Body of pancreas (tissue), 4 donors: ENCODE data around the gene TENM3. TPM values are rescaled to one million over a fixed set of nuclear protein-coding genes. Genes with fewer than 3 reads are reported as not detected.
"Not testable (repeated sequence)": the region's sequence is repeated elsewhere in the genome, so short reads cannot be mapped to it uniquely, and the experiment has no call there.

Source experiments
- ATAC-seq: fragments of 150-250 bp; one replicate; pipeline ENCODE4 v1.9.1; 2016
- DNase-seq, 4 donors: peaks; one replicate each; pipeline ENCODE4 v3.0.0-alpha.2; 2019
- H3K27ac ChIP-seq, 4 donors: fragments of 200-600 bp; sonication (generic); 1 replicate in 3 of 4; 2 replicates in 1 of 4; pipeline versions ENCODE4 v1.5.1 to v1.6.1; 2016 to 2019; ENCODE audit warnings: mild to moderate bottlenecking in 1 of 4, mixed read lengths in 1 of 4, moderate library complexity in 1 of 4
- H3K27me3 ChIP-seq, 2 donors: fragments of 200-600 bp; sonication (generic); one replicate each; pipeline ENCODE4 v1.6.0; 2016; ENCODE audit warnings: mild to moderate bottlenecking in 1 of 2
- H3K36me3 ChIP-seq, 2 donors: fragments of 200-600 bp; sonication (generic); replicated peaks in 1 of 2; 2 replicates each; pipeline ENCODE4 v1.5.1; 2016; ENCODE audit warnings: low read depth in 2 of 2; ENCODE audit not compliant: insufficient read depth in 1 of 2
- H3K4me1 ChIP-seq: fragments of 200-600 bp; sonication (generic); one replicate; pipeline ENCODE4 v1.6.0; 2016
- H3K4me3 ChIP-seq, 2 donors: fragments of 200-600 bp; sonication (generic); 1 replicate in 1 of 2; 2 replicates in 1 of 2; pipeline ENCODE4 v1.5.1; 2016 to 2019
- H3K9me3 ChIP-seq, 3 donors: fragments of 200-600 bp; sonication (generic); 1 replicate in 2 of 3; 2 replicates in 1 of 3; pipeline ENCODE4 v1.5.1; 2016
- POLR2A ChIP-seq, 3 donors: fragments of 450-650 bp; IDR thresholded peaks; one replicate each; pipeline ENCODE4 v1.6.1; 2016; ENCODE audit warnings: antibody characterized with exemption in 3 of 3, mild to moderate bottlenecking in 2 of 3
- WGBS, 2 donors: methylation state at CpG; one replicate each; pipeline ENCODE4 v1.1.5; 2017; 5-methylcytosine and 5-hydroxymethylcytosine counted together
- intact Hi-C: fragments of 100-400 bp; cut with DNase I; formaldehyde crosslinking; loops from one replicate; pipeline ENCODE4 v1.15.1; 2023
- total RNA-seq, 2 donors: library from RNA; depleted of rRNA; stranded (reverse); fragments of >200 nt; gene quantifications; one replicate each; pipeline ENCODE4 v1.1.0, GENCODE V29; 2016
- TF ChIP-seq, protein P1 (sequence below), 7 experiments: fragments of 450-650 bp in 4 of 7; fragments of 200-600 bp in 3 of 7; sonication (generic) in 3 of 7; IDR thresholded peaks; one replicate each; pipeline ENCODE4 v1.5.1; 2016 to 2019; ENCODE audit warnings: antibody characterized with exemption in 7 of 7

Gene TENM3
- total RNA-seq: 1 to 10 TPM; 2.3 to 9.6 TPM

- H3K27ac ChIP-seq, H3K9me3 ChIP-seq, DNase-seq, H3K4me1 ChIP-seq, H3K36me3 ChIP-seq, H3K27me3 ChIP-seq, intact Hi-C loops, ATAC-seq, H3K4me3 ChIP-seq: not testable (repeated sequence)
- WGBS, 2 donors: 81 to 86% methylated on average over 8 of the region's 8 CpGs
These were observed at the start of gene TENM3 for GRCh38 chr4:182243204-182243603. TSS of gene TENM3 (plus strand) at chr4:182243402. CDS start at chr4:182324021, 80,619 bp downstream.

DNA sequence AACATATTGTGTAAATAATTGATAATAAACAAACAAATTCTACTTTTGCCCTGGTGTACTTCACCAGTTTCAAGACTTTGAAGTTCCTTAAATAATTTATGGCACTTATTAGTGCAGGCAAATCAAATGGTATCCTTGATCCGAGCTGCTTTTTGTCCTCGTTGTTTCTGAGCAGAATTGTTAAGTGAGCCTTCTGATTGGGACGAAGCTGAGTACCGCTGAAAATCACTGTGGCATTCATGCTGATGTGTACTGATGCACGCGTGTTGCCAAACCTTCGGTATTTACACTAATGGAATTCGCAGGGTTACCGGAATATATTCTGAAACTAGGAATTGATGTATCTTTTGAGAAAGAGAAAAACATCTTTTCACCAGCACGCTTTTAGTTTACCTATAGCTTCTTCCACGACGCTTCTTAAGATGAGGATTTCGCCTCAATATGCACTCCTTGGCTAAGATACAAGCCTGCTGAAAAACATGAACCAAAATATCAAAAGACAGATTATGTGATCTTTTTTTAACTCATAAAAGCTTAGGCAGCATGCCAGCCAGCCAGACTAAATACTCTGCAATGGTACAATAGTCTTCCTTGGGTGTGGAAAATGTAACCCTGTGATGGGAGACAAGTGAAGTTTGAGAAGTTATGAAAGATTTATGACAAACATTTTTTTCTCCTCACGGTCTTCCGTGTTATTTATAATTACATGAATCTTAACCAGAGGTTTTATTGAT lies 48.9 kb upstream of the TENM3 start:
- H3K4me3 ChIP-seq: no peak overlapping the region
- no peak for ATAC-seq
- H3K36me3 ChIP-seq: no peaks in the 10 kb centered on the region
- no peaks in the 10 kb centered on the region for H3K27me3 ChIP-seq
- intact Hi-C loops: no loop called here
- no peak overlapping the region for H3K27ac ChIP-seq
- DNase-seq: no peak
- TF ChIP-seq, protein P1, sequence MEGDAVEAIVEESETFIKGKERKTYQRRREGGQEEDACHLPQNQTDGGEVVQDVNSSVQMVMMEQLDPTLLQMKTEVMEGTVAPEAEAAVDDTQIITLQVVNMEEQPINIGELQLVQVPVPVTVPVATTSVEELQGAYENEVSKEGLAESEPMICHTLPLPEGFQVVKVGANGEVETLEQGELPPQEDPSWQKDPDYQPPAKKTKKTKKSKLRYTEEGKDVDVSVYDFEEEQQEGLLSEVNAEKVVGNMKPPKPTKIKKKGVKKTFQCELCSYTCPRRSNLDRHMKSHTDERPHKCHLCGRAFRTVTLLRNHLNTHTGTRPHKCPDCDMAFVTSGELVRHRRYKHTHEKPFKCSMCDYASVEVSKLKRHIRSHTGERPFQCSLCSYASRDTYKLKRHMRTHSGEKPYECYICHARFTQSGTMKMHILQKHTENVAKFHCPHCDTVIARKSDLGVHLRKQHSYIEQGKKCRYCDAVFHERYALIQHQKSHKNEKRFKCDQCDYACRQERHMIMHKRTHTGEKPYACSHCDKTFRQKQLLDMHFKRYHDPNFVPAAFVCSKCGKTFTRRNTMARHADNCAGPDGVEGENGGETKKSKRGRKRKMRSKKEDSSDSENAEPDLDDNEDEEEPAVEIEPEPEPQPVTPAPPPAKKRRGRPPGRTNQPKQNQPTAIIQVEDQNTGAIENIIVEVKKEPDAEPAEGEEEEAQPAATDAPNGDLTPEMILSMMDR (IDR thresholded peaks at IDR 0.05): no peak
- no peak for TF ChIP-seq POLR2A (IDR thresholded peaks at IDR 0.05)
- H3K9me3 ChIP-seq: no peaks in the 10 kb centered on the region
- WGBS, 2 donors: 77% methylated on average over 15 of the region's 15 CpGs
- no peaks in the 10 kb centered on the region for H3K4me1 ChIP-seq

- Histone ChIP-seq H3K36me3 (no peaks in the 10 kb centered on the region), H3K4me3 (no peak overlapping the region), H3K27me3 (no peaks in the 10 kb centered on the region), H3K27ac (no peak overlapping the region), H3K9me3 (no peaks in the 10 kb centered on the region), H3K4me1 (no peaks in the 10 kb centered on the region)
- no peak for TF ChIP-seq POLR2A (IDR thresholded peaks at IDR 0.05)
- TF ChIP-seq, protein P1 (IDR thresholded peaks at IDR 0.05): no peak
- WGBS, 2 donors: 83% methylated on average over 9 of the region's 9 CpGs
- DNase-seq (no peak), ATAC-seq (no peak)
- intact Hi-C loops: no loop called here
These were observed 45.6 kb upstream of the TENM3 start for GRCh38 chr4:182197611-182198010.

- no peaks in the 10 kb centered on the region for H3K27me3 ChIP-seq
- intact Hi-C loops: no loop called here
- DNase-seq (no peak), ATAC-seq (no peak)
- no peaks in the 10 kb centered on the region for H3K9me3 ChIP-seq
- H3K4me3 ChIP-seq: no peak overlapping the region
- H3K4me1 ChIP-seq: no peaks in the 10 kb centered on the region
- H3K36me3 ChIP-seq: no peaks in the 10 kb centered on the region
- no peak overlapping the region for H3K27ac ChIP-seq
- TF ChIP-seq, protein P1 (IDR thresholded peaks at IDR 0.05): no peak
- TF ChIP-seq POLR2A (IDR thresholded peaks at IDR 0.05): no peak
- 38 to 42% methylated on average over 3 of the region's 3 CpGs for WGBS, 2 donors
These were observed 41.3 kb upstream of the TENM3 start for GRCh38 chr4:182201871-182202270.

GRCh38 chr4:182202650-182203049 lies 40.6 kb upstream of the TENM3 start:
- H3K4me3 ChIP-seq: no peak overlapping the region
- DNase-seq (no peak), ATAC-seq (no peak)
- no peak for TF ChIP-seq POLR2A (IDR thresholded peaks at IDR 0.05)
- TF ChIP-seq, protein P1 (IDR thresholded peaks at IDR 0.05): no peak
- intact Hi-C loops: no loop called here
- H3K27ac ChIP-seq: no peak overlapping the region
- H3K36me3 ChIP-seq: no peaks in the 10 kb centered on the region
- no peaks in the 10 kb centered on the region for H3K9me3 ChIP-seq
- H3K4me1 ChIP-seq: no peaks in the 10 kb centered on the region
- no peaks in the 10 kb centered on the region for H3K27me3 ChIP-seq
- 76 to 91% methylated on average over 6 to 8 of the region's 8 CpGs for whole genome bisulfite sequencing, 2 donors
